ENCODE results near the gene HSPB8.

HSPB8 gene

DNA sequence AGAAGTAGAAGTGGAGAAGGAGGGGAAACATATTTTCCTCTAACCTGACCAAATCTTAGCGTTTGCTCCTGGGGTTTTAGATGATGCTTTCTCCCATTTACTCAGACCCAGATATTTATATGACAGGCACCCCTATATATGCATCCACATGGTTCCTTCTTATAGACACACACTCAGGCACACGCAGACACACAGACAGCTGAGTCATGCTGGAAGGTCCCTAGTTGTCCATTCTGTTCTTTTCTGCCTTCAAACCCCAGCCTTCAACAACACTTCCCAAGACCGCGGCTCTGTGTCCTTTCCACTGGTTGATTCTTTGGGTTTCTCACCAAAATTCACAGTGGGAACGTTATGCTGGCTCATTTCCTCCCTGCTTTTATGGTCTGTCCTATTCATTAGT, 52.1 kb downstream of the HSPB8 start:
- no peak overlapping the region for H3K4me3 ChIP-seq (replicated peaks; ENCODE audit: low read depth, low read length)
- TF ChIP-seq, protein P1, sequence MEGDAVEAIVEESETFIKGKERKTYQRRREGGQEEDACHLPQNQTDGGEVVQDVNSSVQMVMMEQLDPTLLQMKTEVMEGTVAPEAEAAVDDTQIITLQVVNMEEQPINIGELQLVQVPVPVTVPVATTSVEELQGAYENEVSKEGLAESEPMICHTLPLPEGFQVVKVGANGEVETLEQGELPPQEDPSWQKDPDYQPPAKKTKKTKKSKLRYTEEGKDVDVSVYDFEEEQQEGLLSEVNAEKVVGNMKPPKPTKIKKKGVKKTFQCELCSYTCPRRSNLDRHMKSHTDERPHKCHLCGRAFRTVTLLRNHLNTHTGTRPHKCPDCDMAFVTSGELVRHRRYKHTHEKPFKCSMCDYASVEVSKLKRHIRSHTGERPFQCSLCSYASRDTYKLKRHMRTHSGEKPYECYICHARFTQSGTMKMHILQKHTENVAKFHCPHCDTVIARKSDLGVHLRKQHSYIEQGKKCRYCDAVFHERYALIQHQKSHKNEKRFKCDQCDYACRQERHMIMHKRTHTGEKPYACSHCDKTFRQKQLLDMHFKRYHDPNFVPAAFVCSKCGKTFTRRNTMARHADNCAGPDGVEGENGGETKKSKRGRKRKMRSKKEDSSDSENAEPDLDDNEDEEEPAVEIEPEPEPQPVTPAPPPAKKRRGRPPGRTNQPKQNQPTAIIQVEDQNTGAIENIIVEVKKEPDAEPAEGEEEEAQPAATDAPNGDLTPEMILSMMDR (IDR thresholded peaks at IDR 0.05; ENCODE audit: low read length, missing control alignments): no peak

GRCh38 chr12:119231774-119232173, 53.0 kb downstream of the HSPB8 start:
- DNase-seq (ENCODE audit: low read depth): no peak
- H3K4me3 ChIP-seq (replicated peaks; ENCODE audit: low read depth, low read length): no peak overlapping the region
- TF ChIP-seq, protein P1 (IDR thresholded peaks at IDR 0.05; ENCODE audit: low read length, missing control alignments): no peak

More for the DNA sequence above, 52.1 kb downstream of the HSPB8 start:
- no peak for DNase-seq (ENCODE audit: low read depth)

GRCh38 chr12:119235197-119235751, 56.5 kb downstream of the HSPB8 start:
- TF ChIP-seq, protein P1 (IDR thresholded peaks at IDR 0.05; ENCODE audit: low read length, missing control alignments): peak; percentile 20
- no peak overlapping the region for H3K4me3 ChIP-seq (replicated peaks; ENCODE audit: low read depth, low read length)
- no peak for DNase-seq (ENCODE audit: low read depth)

DNA sequence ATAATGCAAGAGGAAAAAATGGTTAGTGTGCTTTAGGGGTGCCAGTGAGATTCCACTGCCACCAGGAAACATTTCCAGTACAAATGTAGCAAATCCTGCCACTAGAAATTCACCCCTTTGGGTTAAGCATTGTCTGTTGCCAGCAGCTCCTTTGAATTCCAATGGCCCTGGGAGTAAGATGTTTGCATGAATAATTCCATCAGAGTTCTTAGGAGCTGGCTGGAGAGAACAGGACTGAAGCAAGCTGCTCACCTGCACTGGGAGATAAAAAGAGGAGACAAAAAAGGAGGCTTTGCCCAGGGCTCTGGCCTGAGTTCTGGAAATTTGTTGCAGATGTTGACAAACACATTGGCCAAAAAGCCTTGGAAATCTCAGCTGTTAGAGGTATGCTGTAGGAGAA, 57.6 kb downstream of the HSPB8 start:
- TF ChIP-seq, protein P1 (IDR thresholded peaks at IDR 0.05; ENCODE audit: low read length, missing control alignments): no peak
- DNase-seq (ENCODE audit: low read depth): no peak
- no peak overlapping the region for H3K4me3 ChIP-seq (replicated peaks; ENCODE audit: low read depth, low read length)

DNA sequence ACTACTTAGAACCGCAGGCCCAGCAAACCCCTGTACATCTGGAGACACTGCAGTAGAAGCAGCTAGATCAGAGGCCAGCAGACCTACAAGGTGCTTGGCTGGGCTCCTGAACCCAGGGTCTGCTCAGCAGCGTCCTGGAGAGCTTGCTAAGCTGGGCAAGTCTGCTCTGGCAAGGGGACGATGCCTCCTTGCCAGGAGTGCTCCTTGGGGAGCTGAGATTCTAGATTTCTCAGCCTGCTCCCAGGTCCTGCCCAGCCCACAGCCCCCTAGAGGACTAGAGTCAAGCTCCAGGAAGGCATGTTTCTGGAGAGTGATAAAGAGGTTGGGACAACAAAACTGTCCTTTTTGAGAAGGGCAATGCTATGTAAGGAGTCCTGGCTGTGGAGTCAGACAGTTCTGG, 60.3 kb downstream of the HSPB8 start:
- no peak overlapping the region for H3K4me3 ChIP-seq (replicated peaks; ENCODE audit: low read depth, low read length)
- TF ChIP-seq, protein P1 (IDR thresholded peaks at IDR 0.05; ENCODE audit: low read length, missing control alignments): no peak
- no peak for DNase-seq (ENCODE audit: low read depth)

GRCh38 chr12:119241049-119241448, 62.3 kb downstream of the HSPB8 start:
- H3K4me3 ChIP-seq (replicated peaks; ENCODE audit: low read depth, low read length): no peak overlapping the region
- no peak for DNase-seq (ENCODE audit: low read depth)
- TF ChIP-seq, protein P1 (IDR thresholded peaks at IDR 0.05; ENCODE audit: low read length, missing control alignments): no peak

GRCh38 chr12:119241580-119242169, 62.9 kb downstream of the HSPB8 start:
- TF ChIP-seq, protein P1 (IDR thresholded peaks at IDR 0.05; ENCODE audit: low read length, missing control alignments): no peak
- no peak for DNase-seq (ENCODE audit: low read depth)
- no peak overlapping the region for H3K4me3 ChIP-seq (replicated peaks; ENCODE audit: low read depth, low read length)

Measured in fibroblast of pulmonary artery (primary cell).